ENCODE data around the gene AKAP5.

AKAP5 gene

DNA sequence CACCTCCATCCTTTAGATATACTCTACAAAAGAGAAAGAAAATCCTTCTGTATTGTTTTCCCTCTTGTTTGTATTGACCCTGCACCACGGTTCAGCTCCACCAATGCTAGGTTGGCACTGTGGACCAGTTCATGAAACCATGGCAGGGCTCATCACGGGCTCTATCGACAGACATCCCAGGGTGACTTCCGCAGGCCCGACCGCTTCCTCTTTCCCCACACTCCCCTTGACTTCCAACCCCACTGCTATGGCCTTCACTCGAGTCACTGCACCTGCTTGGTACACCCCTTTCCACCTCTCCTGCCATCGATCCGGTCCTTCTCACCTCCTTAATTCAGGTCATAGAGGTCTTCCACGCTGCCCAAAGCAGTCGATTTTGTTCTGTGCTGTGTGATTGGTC lies 21.2 kb upstream of the AKAP5 start:
- DNase-seq (ENCODE audit: low spot score): no peak
- Histone ChIP-seq H3K4me3 (no peak overlapping the region), H3K27ac (peak overlapping the region in 1 of 2 donors; percentile 78)
- TF ChIP-seq, protein P1, sequence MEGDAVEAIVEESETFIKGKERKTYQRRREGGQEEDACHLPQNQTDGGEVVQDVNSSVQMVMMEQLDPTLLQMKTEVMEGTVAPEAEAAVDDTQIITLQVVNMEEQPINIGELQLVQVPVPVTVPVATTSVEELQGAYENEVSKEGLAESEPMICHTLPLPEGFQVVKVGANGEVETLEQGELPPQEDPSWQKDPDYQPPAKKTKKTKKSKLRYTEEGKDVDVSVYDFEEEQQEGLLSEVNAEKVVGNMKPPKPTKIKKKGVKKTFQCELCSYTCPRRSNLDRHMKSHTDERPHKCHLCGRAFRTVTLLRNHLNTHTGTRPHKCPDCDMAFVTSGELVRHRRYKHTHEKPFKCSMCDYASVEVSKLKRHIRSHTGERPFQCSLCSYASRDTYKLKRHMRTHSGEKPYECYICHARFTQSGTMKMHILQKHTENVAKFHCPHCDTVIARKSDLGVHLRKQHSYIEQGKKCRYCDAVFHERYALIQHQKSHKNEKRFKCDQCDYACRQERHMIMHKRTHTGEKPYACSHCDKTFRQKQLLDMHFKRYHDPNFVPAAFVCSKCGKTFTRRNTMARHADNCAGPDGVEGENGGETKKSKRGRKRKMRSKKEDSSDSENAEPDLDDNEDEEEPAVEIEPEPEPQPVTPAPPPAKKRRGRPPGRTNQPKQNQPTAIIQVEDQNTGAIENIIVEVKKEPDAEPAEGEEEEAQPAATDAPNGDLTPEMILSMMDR (IDR thresholded peaks at IDR 0.05): no peak

DNA sequence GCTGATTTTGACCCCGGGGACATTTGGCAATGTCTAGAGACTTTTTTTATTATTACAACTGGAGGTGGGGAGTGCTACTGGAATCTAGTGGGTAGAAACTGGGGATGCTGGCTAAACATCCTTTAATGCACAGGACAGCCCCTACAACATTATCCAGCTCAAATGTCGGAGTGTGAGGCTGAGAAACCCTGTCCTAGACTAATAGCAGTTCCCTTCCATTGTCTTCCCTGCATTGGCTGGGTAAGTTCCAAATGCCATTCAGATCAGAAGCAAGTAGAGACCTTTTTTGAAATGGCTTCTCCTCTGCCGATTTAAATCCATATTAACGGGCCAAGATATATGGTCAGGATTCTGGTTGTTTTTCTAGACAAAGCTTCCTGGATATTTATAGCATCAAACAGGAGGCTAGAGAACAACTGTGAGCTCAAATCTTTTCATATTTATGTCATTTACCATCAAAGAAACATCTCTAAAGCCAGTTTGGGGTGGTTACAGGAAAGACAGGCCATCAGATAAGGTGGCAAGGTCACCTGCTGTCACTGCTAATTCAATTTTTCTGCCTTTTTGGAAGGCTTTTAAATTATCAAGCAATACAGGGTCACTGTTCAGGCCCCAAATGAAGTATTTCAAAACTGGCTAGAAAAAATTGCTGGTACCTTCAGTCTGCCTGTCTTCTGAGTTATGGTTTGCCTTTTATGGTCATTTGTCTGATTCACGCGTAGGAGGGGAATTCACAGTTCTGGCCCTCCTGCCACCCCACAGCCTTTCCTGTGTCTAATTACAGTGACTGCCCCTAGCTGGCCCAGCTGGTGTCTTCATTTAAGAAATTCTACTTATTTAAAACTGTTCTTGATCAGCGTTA lies 20.1 kb upstream of the AKAP5 start:
- DNase-seq (ENCODE audit: low spot score): no peak
- no peak overlapping the region for H3K4me3 ChIP-seq
- TF ChIP-seq, protein P1 (IDR thresholded peaks at IDR 0.05): no peak
- peak overlapping the region; percentile 78 to 80 for H3K27ac ChIP-seq

DNA sequence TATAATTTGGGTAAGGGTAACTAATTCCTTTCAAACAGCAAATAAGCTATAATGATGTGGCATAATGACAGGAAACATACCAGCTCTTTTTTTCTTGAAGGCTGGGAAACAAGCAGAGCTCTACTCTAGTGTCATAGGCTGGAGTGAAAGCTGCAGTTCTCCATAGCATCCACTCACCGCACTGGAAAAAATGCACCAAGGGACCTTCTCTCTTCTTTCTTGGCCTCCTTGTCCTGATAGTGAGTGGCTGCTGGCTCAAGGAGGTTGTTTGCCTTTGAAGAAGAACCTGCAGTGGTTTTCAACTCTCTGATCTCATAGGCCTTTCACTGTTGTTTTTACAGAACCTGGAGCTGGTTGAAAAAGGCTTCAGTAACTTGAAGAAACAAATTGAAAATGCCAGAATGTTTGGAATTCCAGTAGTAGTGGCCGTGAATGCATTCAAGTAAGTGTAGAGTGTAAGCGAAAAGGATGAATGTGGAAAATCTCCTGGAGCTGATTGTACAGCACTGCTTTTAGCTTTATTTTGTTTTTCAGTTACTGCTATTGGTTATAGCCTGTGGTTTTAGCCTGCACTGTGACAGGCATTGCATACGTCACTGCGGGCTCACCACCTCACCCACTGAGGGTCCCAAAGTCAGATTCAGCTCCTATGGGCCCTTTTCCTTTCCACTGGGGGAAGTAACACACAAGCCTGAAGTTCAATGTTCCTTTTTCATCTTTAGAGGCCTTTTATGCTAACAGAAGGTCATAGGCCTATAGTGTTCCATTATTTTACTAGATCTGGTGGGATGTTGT lies 17.2 kb upstream of the AKAP5 start:
- TF ChIP-seq, protein P1 (IDR thresholded peaks at IDR 0.05): no peak
- DNase-seq (ENCODE audit: low spot score): no peak
- Histone ChIP-seq H3K27ac (peak overlapping the region; percentile 27 to 53), H3K4me3 (no peak overlapping the region)

DNA sequence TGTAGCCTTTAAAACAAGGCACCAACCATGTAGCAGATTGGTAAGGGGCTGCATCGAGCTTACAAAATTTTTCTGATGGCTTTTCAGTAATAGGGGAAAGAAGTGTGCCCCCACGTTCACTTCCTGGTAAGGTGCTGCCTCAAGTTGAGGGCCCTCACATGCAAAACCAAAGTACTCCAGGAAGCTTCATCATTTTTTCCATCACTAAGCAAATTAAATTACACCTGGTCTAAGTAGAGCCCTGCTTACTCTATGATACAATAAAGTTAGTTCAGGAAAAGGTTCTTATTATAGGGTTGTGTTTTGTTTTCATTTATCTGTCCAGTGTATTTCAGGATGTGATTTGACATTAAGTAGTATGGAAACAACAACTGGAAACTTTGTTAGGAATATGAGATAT lies 15.0 kb upstream of the AKAP5 start:
- TF ChIP-seq, protein P1 (IDR thresholded peaks at IDR 0.05): no peak
- DNase-seq (ENCODE audit: low spot score): no peak
- Histone ChIP-seq H3K4me3 (no peak overlapping the region), H3K27ac (no peak overlapping the region)

DNA sequence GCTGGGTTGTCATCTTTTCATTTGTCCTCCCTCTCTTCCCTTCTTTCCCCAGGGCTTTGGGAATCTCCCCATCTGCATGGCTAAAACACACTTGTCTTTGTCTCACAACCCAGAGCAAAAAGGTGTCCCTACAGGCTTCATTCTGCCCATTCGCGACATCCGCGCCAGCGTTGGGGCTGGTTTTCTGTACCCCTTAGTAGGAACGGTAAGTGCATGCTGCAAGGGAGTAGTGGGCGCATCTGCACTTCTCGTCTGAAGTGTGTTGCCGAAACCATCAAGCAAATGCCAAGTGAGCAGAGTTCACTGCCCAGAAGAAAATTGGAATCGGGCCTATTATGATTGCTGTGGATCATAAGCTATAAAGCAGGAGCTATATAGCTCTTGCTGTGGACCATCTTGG lies 10.6 kb upstream of the AKAP5 start:
- H3K27ac ChIP-seq: no peak overlapping the region
- no peak overlapping the region for H3K4me3 ChIP-seq
- TF ChIP-seq, protein P1 (IDR thresholded peaks at IDR 0.05): no peak
- no peak for DNase-seq (ENCODE audit: low spot score)

DNA sequence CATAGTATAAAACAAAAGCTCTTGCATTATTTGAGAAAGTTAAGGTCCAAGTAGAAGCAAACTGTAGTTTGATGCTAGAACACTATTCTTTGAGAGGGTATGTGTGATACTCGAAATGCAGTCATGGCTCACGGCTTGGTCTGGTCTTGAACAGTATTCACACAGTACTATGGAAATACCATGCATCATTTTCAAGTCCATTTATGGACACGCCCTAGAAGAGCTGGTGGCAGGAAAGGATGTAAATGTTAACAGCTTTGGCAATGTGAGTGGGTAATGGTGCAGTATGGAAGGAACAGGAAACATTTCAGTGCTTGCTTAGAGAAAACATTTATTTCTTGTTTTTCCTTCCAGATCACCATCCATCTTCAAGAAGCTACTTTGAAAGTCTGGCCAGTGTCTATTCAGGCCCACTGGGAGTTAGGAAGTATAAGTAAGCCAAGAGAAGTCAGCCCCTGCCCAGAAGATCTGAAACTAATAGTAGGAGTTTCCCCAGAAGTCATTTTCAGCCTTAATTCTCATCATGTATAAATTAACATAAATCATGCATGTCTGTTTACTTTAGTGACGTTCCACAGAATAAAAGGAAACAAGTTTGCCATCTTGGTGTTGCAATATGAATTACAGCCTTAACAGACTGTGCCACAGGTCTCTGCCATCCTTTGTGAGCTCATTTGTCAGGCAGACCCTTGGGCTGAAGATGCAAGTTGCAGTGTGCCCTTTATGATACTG lies 5.7 kb upstream of the AKAP5 start:
- Histone ChIP-seq H3K4me3 (no peak overlapping the region), H3K27ac (no peak overlapping the region)
- no peak for DNase-seq (ENCODE audit: low spot score)
- TF ChIP-seq, protein P1 (IDR thresholded peaks at IDR 0.05): no peak
